CD14-positive monocyte (primary cell): Measurements from ENCODE around the gene SLPI. TPM values are rescaled to one million over a fixed set of nuclear protein-coding genes. Genes with fewer than 3 reads are reported as not detected.
A peak's percentile ranks its signal among the peaks of the same experiment; 100 is the strongest.

Source experiments
- DNase-seq, 3 donors: peaks; one replicate each; pipeline ENCODE4 v3.0.0-alpha.2; 2011 to 2022
- H2AFZ ChIP-seq: 2 replicates; pipeline ENCODE4 v1.6.0; 2012; ENCODE audit warnings: mild to moderate bottlenecking, low read depth, low read length, inconsistent platforms; ENCODE audit not compliant: insufficient read depth, poor library complexity, severe bottlenecking
- H3K27ac ChIP-seq, 2 donors: 1 replicate in 1 of 2; 2 replicates in 1 of 2; pipeline ENCODE4 v1.5.1; 2012 to 2013; ENCODE audit warnings: low read length in 2 of 2, control low read depth in 1 of 2, inconsistent platforms in 1 of 2, low read depth in 1 of 2, mild to moderate bottlenecking in 1 of 2
- H3K27me3 ChIP-seq, 2 donors: one replicate each; pipeline versions ENCODE4 v1.6.0 to v1.6.1; 2011 to 2013; ENCODE audit warnings: low read length in 2 of 2; ENCODE audit not compliant: control insufficient read depth in 2 of 2, insufficient read depth in 2 of 2
- H3K36me3 ChIP-seq, 2 donors: replicated peaks in 1 of 2; 1 replicate in 1 of 2; 2 replicates in 1 of 2; pipeline versions ENCODE4 v1.5.1 to v1.6.1; 2012 to 2013; ENCODE audit warnings: low read length in 2 of 2, control low read depth in 1 of 2, inconsistent platforms in 1 of 2, mild to moderate bottlenecking in 1 of 2; ENCODE audit not compliant: insufficient read depth in 2 of 2, control insufficient read depth in 1 of 2
- H3K4me1 ChIP-seq, 2 donors: 1 replicate in 1 of 2; 2 replicates in 1 of 2; pipeline versions ENCODE4 v1.5.1 to v1.6.1; 2012 to 2013; ENCODE audit warnings: low read length in 2 of 2, control low read depth in 1 of 2, inconsistent platforms in 1 of 2, mild to moderate bottlenecking in 1 of 2, moderate library complexity in 1 of 2; ENCODE audit not compliant: insufficient read depth in 2 of 2, control insufficient read depth in 1 of 2
- H3K4me2 ChIP-seq: replicated peaks from 2 replicates; pipeline ENCODE3; 2012; ENCODE audit warnings: low read length, moderate library complexity, mild to moderate bottlenecking; ENCODE audit not compliant: poor library complexity, severe bottlenecking; ENCODE audit errors: extremely low read depth
- H3K4me3 ChIP-seq, 3 experiments: fragments of 200-600 bp in 1 of 3; sonication (generic) in 1 of 3; replicated peaks in 1 of 3; 1 replicate in 2 of 3; 2 replicates in 1 of 3; pipeline ENCODE4 v1.5.1; 2011 to 2013; ENCODE audit warnings: low read length in 3 of 3, mild to moderate bottlenecking in 3 of 3, control low read depth in 2 of 3, low read depth in 2 of 3, inconsistent platforms in 1 of 3, moderate library complexity in 1 of 3
- H3K79me2 ChIP-seq: 2 replicates; pipeline ENCODE4 v1.6.0; 2012; ENCODE audit warnings: mild to moderate bottlenecking, control low read depth, inconsistent platforms, low read length, moderate library complexity; ENCODE audit not compliant: insufficient read depth
- H3K9ac ChIP-seq: 2 replicates; pipeline ENCODE4 v1.6.0; 2017; ENCODE audit warnings: low read length, mild to moderate bottlenecking; ENCODE audit not compliant: insufficient read depth, poor library complexity, severe bottlenecking
- H3K9me3 ChIP-seq, 2 donors: replicated peaks in 1 of 2; 1 replicate in 1 of 2; 2 replicates in 1 of 2; pipeline versions ENCODE4 v1.5.1 to v1.6.1; 2012 to 2013; ENCODE audit warnings: low read length in 2 of 2, control low read depth in 1 of 2; ENCODE audit not compliant: control insufficient read depth in 1 of 2, insufficient read depth in 1 of 2
- H4K20me1 ChIP-seq: 2 replicates; pipeline ENCODE4 v1.6.0; 2012; ENCODE audit warnings: mild to moderate bottlenecking, low read length, control low read depth, moderate library complexity; ENCODE audit not compliant: insufficient read depth
- H3K27ac Mint-ChIP-seq, 7 donors: one replicate each; pipeline ENCODE4 v1.8.0; 2020; ENCODE audit warnings: mild to moderate bottlenecking in 7 of 7, mixed read lengths in 7 of 7, moderate library complexity in 6 of 7, inconsistent platforms in 2 of 7
- H3K27me3 Mint-ChIP-seq, 3 donors: one replicate each; pipeline ENCODE4 v1.8.0; 2021 to 2022; ENCODE audit warnings: low read depth in 3 of 3, mild to moderate bottlenecking in 3 of 3, mixed read lengths in 3 of 3, moderate library complexity in 3 of 3, inconsistent platforms in 1 of 3
- H3K36me3 Mint-ChIP-seq, 2 donors: one replicate each; pipeline ENCODE4 v1.8.0; 2020; ENCODE audit warnings: mixed read lengths in 2 of 2, inconsistent platforms in 1 of 2, mild to moderate bottlenecking in 1 of 2
- H3K4me1 Mint-ChIP-seq: one replicate; pipeline ENCODE4 v1.8.0; 2020; ENCODE audit warnings: mild to moderate bottlenecking, mixed read lengths
- H3K4me3 Mint-ChIP-seq, 2 donors: one replicate each; pipeline ENCODE4 v1.8.0; 2020; ENCODE audit warnings: mild to moderate bottlenecking in 2 of 2, mixed read lengths in 2 of 2, moderate library complexity in 1 of 2
- H3K9me3 Mint-ChIP-seq, 7 donors: one replicate each; pipeline ENCODE4 v1.8.0; 2020 to 2022; ENCODE audit warnings: mixed read lengths in 7 of 7, mild to moderate bottlenecking in 6 of 7, moderate library complexity in 6 of 7, inconsistent platforms in 2 of 7
- CTCF ChIP-seq: fragments of 200-600 bp; IDR thresholded peaks from one replicate; pipeline ENCODE4 v1.8.0; 2022; ENCODE audit warnings: antibody characterized with exemption, mild to moderate bottlenecking
- WGBS: methylation state at CpG from one replicate; pipeline ENCODE4 v1.1.5; 2013; ENCODE audit warnings: missing lambda C conversion rate; ENCODE audit not compliant: insufficient coverage; 5-methylcytosine and 5-hydroxymethylcytosine counted together
- intact Hi-C, 2 donors: fragments of 100-400 bp; cut with micrococcal nuclease; formaldehyde crosslinking; loops; one replicate each; pipeline versions ENCODE4 v1.15.0 to v1.15.1; 2023
- polyA plus RNA-seq, 3 donors: library from polyadenylated mRNA; depleted of rRNA in 1 of 3; unstranded in 2 of 3; stranded (reverse) in 1 of 3; fragments of 300-500 nt in 2 of 3; fragments of >200 nt in 1 of 3; fragmentation: Illumina TruSeq in 2 of 3; gene quantifications; 1 replicate in 2 of 3; 2 replicates in 1 of 3; pipeline ENCODE4 v1.2.3, GENCODE V29; 2012 to 2021

SLPI gene
- polyA plus RNA-seq, 3 donors = 0.47 to 1.2 (median 0.71) TPM

GRCh38 chr20:45218124-45218523, 36.2 kb downstream of the SLPI start:
- Mint-ChIP-seq H3K9me3 (peaks cover 0 to 2% (median 0%) of the 10 kb centered on the region in 7 donors), H3K27me3 (peaks cover 10 to 33% (median 18%) of the 10 kb centered on the region in 3 donors), H3K27ac (peak overlapping the region in 1 of 7 donors; percentile 48), H3K4me3 (no peak overlapping the region), H3K4me1 (no peaks in the 10 kb centered on the region), H3K36me3 (no peaks in the 10 kb centered on the region)
- TF ChIP-seq CTCF = no peak
- Histone ChIP-seq H3K79me2 (no peaks in the 10 kb centered on the region), H3K27me3 (peaks cover 3 to 12% of the 10 kb centered on the region in 2 donors), H2AFZ (no peak overlapping the region), H3K36me3 (no peaks in the 10 kb centered on the region), H3K4me2 (no peak overlapping the region), H3K4me1 (no peaks in the 10 kb centered on the region), H3K27ac (no peak overlapping the region), H3K9ac (no peak overlapping the region), H4K20me1 (no peaks in the 10 kb centered on the region), H3K9me3 (no peaks in the 10 kb centered on the region), H3K4me3 (no peak overlapping the region)
- intact Hi-C loops = no loop called here
- 91% methylated on average over 4 of the region's 4 CpGs for WGBS
- DNase-seq = no peak

DNA sequence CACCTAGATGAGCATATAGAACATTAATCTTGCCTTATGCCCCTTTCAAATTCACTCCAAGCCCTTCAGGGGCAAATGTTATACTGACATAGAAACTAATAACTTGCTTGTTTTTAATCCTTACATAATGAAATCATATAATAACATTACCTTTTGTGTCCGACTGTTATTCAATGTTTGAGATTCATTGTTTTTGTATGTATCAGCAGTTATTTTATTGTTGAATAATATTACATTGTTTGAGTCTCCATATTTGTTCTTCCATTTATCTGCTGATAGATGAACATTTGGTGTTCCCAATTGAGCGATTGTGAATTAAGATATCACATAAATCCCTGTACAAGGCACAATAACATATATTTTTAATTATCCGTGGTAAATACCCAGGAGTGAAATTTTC, 41.5 kb downstream of the SLPI start:
- no CpG with 5 or more reads among the region's 3 CpGs for WGBS
- H3K27me3 Mint-ChIP-seq = peaks cover 8 to 16% (median 12%) of the 10 kb centered on the region in 3 donors

More for the DNA sequence above, 41.5 kb downstream of the SLPI start:
- Histone ChIP-seq H3K9ac (no peak overlapping the region), H3K4me1 (no peaks in the 10 kb centered on the region), H3K36me3 (no peaks in the 10 kb centered on the region), H3K4me2 (no peak overlapping the region), H4K20me1 (no peaks in the 10 kb centered on the region), H2AFZ (no peak overlapping the region), H3K27ac (no peak overlapping the region), H3K4me3 (no peak overlapping the region), H3K79me2 (no peaks in the 10 kb centered on the region), H3K27me3 (no peaks in the 10 kb centered on the region), H3K9me3 (no peaks in the 10 kb centered on the region)
- DNase-seq = no peak
- intact Hi-C loops = no loop called here
- no peaks in the 10 kb centered on the region for H3K36me3 Mint-ChIP-seq
- no peaks in the 10 kb centered on the region for H3K4me1 Mint-ChIP-seq
- no peak for TF ChIP-seq CTCF
- peaks cover 0 to 2% (median 0%) of the 10 kb centered on the region in 7 donors for H3K9me3 Mint-ChIP-seq
- no peak overlapping the region for H3K27ac Mint-ChIP-seq
- no peak overlapping the region for H3K4me3 Mint-ChIP-seq
